IMR-90 (cell line): Measurements from ENCODE around the gene ADGRV1.

Experiments used
- BHLHE40 ChIP-seq: fragments of 150-350 bp; IDR thresholded peaks from 2 replicates; pipeline ENCODE4 v1.6.1; 2016; ENCODE audit warnings: mild to moderate bottlenecking, low read depth, low read length
- CHD1 ChIP-seq: IDR thresholded peaks from 2 replicates; pipeline ENCODE4 v1.6.1; 2012; ENCODE audit warnings: low read depth, low read length, improper control_type of control experiment
- MAFK ChIP-seq: IDR thresholded peaks from 2 replicates; pipeline ENCODE4 v1.6.1; 2012; ENCODE audit warnings: low read depth, low read length, improper control_type of control experiment
- MAZ ChIP-seq: IDR thresholded peaks from 2 replicates; pipeline ENCODE4 v1.6.1; 2012; ENCODE audit warnings: low read depth, mild to moderate bottlenecking, low read length, improper control_type of control experiment, moderate library complexity, borderline replicate concordance
- MXI1 ChIP-seq: IDR thresholded peaks from 2 replicates; pipeline ENCODE4 v1.6.1; 2012; ENCODE audit warnings: low read depth, mild to moderate bottlenecking, low read length, moderate library complexity, borderline replicate concordance
- POLR2A ChIP-seq: IDR thresholded peaks from 2 replicates; pipeline ENCODE4 v1.6.1; 2012; ENCODE audit warnings: mild to moderate bottlenecking, low read depth, low read length
- RAD21 ChIP-seq: IDR thresholded peaks from 2 replicates; pipeline ENCODE4 v1.6.1; 2012; ENCODE audit warnings: low read length, improper control_type of control experiment
- RCOR1 ChIP-seq: IDR thresholded peaks from 2 replicates; pipeline ENCODE4 v1.6.1; 2012; ENCODE audit warnings: mild to moderate bottlenecking, low read length, improper control_type of control experiment; ENCODE audit not compliant: insufficient replicate concordance
- RFX5 ChIP-seq: IDR thresholded peaks from 2 replicates; pipeline ENCODE4 v1.8.0; 2012; ENCODE audit warnings: low read depth, mild to moderate bottlenecking, low read length, moderate library complexity
- SMC3 ChIP-seq: fragments of 150-350 bp; IDR thresholded peaks from 2 replicates; pipeline ENCODE4 v1.6.1; 2016; ENCODE audit warnings: low read depth, mild to moderate bottlenecking, antibody characterized with exemption, low read length, moderate library complexity
- TF ChIP-seq, protein P1 (sequence below): conservative IDR thresholded peaks from 2 replicates; pipeline ENCODE4 v1.5.1; 2012; ENCODE audit warnings: mild to moderate bottlenecking, low read depth, low read length, improper control_type of control experiment
- TF ChIP-seq, protein P2 (sequence below): fragments of 150-350 bp; IDR thresholded peaks from 2 replicates; pipeline ENCODE4 v1.6.1; 2016; ENCODE audit warnings: low read depth, mild to moderate bottlenecking, low read length, moderate library complexity, borderline replicate concordance
- TF ChIP-seq, protein P3 (sequence below): fragments of 150-350 bp; IDR thresholded peaks from 2 replicates; pipeline ENCODE4 v1.6.1; 2017; ENCODE audit warnings: mild to moderate bottlenecking, antibody characterized with exemption, low read length, low read depth

DNA sequence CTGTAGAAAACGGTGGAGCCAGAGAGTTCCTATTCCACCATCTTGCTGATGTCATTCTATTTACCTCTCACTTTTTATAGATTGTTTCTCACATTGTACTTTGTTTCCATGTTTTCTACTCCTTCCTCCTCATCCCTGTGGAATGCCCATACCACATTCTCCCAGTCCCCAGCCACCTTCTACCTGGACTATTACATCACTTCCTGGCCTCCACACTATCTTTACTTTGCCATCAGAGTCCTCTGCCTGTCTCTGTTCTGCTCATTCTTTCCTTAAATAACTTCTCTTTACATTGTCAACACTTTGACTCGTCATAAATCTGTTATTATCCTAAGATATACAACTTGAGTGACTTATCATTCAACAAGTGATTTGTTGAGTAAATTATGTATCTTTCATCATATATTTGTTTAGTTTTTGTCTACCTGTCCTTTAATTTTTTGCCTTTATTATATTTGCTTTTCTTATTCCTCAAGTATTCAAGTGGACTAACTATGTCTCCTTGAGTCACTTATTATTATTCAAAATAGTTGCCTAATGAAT, 182.5 kb downstream of the ADGRV1 start:
- TF ChIP-seq, protein P1, sequence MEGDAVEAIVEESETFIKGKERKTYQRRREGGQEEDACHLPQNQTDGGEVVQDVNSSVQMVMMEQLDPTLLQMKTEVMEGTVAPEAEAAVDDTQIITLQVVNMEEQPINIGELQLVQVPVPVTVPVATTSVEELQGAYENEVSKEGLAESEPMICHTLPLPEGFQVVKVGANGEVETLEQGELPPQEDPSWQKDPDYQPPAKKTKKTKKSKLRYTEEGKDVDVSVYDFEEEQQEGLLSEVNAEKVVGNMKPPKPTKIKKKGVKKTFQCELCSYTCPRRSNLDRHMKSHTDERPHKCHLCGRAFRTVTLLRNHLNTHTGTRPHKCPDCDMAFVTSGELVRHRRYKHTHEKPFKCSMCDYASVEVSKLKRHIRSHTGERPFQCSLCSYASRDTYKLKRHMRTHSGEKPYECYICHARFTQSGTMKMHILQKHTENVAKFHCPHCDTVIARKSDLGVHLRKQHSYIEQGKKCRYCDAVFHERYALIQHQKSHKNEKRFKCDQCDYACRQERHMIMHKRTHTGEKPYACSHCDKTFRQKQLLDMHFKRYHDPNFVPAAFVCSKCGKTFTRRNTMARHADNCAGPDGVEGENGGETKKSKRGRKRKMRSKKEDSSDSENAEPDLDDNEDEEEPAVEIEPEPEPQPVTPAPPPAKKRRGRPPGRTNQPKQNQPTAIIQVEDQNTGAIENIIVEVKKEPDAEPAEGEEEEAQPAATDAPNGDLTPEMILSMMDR: no peak
- TF ChIP-seq MAFK (no peak), POLR2A (no peak), SMC3 (no peak), BHLHE40 (no peak), RCOR1 (no peak), RFX5 (no peak), MAZ (no peak), RAD21 (no peak), MXI1 (no peak), CHD1 (no peak)
- TF ChIP-seq, protein P2, sequence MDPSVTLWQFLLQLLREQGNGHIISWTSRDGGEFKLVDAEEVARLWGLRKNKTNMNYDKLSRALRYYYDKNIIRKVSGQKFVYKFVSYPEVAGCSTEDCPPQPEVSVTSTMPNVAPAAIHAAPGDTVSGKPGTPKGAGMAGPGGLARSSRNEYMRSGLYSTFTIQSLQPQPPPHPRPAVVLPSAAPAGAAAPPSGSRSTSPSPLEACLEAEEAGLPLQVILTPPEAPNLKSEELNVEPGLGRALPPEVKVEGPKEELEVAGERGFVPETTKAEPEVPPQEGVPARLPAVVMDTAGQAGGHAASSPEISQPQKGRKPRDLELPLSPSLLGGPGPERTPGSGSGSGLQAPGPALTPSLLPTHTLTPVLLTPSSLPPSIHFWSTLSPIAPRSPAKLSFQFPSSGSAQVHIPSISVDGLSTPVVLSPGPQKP: no peak
- TF ChIP-seq, protein P3, sequence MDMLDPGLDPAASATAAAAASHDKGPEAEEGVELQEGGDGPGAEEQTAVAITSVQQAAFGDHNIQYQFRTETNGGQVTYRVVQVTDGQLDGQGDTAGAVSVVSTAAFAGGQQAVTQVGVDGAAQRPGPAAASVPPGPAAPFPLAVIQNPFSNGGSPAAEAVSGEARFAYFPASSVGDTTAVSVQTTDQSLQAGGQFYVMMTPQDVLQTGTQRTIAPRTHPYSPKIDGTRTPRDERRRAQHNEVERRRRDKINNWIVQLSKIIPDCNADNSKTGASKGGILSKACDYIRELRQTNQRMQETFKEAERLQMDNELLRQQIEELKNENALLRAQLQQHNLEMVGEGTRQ: no peak
